22Rv1 (cell line): ENCODE results near the gene TMTC4.
"Not testable (repeated sequence)": the region's sequence is repeated elsewhere in the genome, so short reads cannot be mapped to it uniquely, and the experiment has no call there.

Experiments used
- H3K27ac ChIP-seq: fragments of 450-650 bp; 2 replicates; pipeline ENCODE4 v1.5.1; 2017
- CTCF ChIP-seq: fragments of 450-650 bp; IDR thresholded peaks from 2 replicates; pipeline ENCODE4 v1.5.1; 2017; ENCODE audit warnings: mild to moderate bottlenecking
- ZFX ChIP-seq: fragments of 450-650 bp; IDR thresholded peaks from 2 replicates; pipeline ENCODE4 v1.6.1; 2017; ENCODE audit warnings: antibody characterized with exemption, borderline replicate concordance

The TMTC4 gene

GRCh38 chr13:100674572-100674871, at the start of gene TMTC4:
TMTC4 (minus strand) TSS chr13:100674795; CDS start chr13:100670362, 4,433 bp downstream.
- TF ChIP-seq CTCF (no peak), ZFX (no peak)
- peak within 1 kb of the TSS; percentile 79 for H3K27ac ChIP-seq

DNA sequence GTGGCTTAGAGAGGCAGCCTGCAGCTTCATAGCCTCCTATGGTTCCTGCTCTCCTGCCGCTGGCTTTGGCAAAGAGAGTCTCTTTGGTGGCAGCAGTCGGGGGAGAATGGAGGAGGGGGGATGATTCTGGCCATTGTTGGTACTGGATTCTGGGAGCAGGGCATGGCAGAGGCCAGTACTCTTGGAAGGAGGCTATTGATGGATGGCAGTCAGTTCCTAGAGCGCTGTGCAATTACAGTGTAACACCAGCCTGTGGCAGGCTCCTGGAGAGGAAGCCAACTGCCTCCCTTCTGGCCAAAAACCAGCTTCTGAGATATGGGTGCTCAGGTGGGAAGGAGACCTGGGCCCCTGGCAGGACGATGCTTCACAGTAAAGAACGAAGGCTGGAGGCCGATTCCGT, 47.9 kb upstream of the TMTC4 start:
- TF ChIP-seq ZFX: no peak
- TF ChIP-seq CTCF: no peak
- no peak overlapping the region for H3K27ac ChIP-seq

DNA sequence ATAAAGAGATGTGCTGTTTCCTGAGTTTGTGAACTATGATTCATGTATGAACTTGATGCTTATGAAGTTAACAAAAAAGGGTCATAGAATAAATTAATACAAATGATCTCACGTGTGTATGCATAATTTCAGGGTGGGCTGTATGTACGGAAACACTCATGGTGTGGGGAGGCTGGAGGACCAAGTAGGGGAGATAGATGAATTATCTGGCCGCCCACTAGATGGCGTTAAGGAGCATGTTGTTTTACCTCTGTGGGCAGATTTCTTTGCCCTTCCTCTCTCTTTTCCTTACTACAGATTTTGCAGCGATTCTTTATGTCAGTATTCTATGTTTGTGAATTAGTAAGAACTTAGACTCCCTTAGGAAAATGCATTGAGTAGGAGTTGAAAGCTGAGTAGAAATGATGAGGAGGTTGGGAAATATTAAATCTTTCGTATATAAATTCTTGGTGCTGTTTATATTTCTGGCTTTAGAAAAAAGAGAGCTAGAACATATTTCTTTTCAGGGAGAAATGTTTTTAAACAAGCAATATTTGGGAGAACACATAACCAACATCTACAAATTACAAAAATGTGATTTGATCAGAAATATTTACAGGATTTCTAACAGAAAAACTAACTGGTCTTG, 47.4 kb upstream of the TMTC4 start:
- H3K27ac ChIP-seq: no peak overlapping the region
- no peak for TF ChIP-seq ZFX
- peak; percentile 87 for TF ChIP-seq CTCF

DNA sequence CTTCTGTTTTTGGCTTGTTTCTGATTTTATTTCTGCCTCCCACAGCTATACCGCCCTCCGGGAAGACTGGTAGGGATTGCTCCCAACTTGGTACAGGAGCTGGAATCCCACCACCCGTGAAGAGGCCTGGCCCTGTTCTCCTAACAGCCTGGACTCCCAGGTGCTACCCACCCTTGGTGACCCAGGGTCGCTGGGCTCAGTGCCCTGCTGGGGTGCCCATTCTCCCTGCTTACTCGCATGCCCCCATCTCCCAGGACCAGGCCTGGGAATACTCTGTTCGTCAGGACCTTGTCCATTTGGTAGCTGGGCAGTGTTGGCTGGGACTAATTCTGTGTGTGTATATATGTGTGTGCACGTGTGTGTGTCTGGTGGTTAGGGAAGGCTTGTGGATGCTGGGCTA, 41.0 kb upstream of the TMTC4 start:
- TF ChIP-seq ZFX: no peak
- TF ChIP-seq CTCF: no peak
- no peak overlapping the region for H3K27ac ChIP-seq

- TF ChIP-seq ZFX: no peak
- TF ChIP-seq CTCF: no peak
- H3K27ac ChIP-seq: no peak overlapping the region
Measured at GRCh38 chr13:100714478-100714877, 39.9 kb upstream of the TMTC4 start.

DNA sequence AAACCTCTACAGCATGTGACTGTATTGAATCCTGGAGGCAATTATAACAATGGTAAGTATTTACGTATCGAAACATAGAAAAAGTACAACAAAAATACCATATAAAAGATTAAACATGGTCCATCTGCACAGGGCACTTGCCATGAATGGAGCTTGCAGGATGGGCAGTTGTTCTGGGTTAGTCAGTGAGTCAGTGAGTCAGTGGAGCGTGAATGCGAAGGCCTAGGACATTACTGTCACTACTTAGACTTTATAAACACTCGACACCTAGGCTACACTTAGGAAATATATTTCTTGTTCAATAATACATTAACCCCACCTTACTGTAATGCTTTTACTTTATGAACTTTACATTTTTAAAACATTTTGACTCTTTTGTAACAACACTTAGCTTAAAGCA, 35.6 kb upstream of the TMTC4 start:
- TF ChIP-seq ZFX (no peak), CTCF (no peak)
- no peak overlapping the region for H3K27ac ChIP-seq

DNA sequence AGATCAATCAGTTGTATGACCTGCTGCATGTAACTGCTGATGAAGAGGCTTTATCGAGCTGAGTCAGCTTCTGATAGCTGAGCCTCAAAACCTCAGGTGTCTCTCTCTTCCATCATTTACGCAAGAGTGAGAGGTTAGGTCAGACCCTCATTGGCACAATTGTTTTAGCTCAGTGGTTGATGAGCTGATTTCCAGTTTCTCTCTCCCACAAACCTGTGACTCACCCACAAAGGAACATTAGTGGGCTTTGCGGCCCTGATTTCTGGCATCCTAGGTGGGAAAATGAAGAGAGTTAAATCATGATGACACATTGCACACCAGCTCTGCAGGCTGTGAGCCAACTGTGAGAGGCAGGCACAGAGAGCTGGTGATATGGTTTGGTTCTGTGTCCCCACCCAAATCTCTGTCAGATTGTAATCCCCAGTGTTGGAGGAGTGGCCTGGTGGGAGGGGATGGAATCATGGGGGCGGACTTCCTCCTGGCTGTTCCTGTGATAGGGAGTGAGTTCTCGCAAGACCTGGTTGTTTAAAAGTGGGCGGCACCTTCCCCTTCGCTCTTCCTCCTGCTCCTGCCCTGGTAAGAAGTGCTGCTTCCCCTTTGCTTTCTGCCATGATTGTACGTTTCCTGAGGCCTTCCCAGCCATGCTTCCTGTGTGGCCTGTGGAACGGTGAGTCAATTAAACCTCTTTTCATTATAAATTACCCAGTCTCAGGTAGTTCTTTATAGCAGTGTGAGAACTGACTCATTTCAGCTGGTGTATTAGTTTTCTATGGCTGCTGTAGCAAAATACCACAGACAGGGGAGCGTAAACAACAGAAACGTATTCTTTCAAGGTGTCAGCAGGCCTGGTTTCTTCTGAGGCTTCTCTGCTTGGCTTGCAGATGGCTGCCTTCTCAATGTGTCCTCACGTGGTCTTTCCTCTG, 33.5 kb upstream of the TMTC4 start:
- no peak overlapping the region for H3K27ac ChIP-seq
- TF ChIP-seq CTCF: no peak
- TF ChIP-seq ZFX: no peak

DNA sequence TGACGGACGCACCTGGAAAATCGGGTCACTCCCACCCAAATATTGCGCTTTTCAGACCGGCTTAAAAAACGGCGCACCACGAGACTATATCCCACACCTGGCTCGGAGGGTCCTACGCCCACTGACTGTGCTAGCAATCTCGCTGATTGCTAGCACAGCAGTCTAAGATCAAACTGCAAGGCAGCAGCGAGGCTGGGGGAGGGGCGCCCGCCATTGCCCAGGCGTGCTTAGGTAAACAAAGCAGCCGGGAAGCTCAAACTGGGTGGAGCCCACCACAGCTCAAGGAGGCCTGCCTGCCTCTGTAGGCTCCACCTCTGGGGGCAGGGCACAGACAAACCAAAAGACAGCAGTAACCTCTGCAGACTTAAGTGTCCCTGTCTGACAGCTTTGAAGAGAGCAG, 23.7 kb upstream of the TMTC4 start:
- not testable (repeated sequence) for H3K27ac ChIP-seq
